K562 (cell line): Measurements from ENCODE around the gene CUL3. TPM values are rescaled to one million over a fixed set of nuclear protein-coding genes. Genes with fewer than 3 reads are reported as not detected.

Experiments used
- CCAR2 ChIP-seq: fragments of 200-400 bp; formaldehyde crosslinking; IDR thresholded peaks from 2 replicates; pipeline ENCODE4 v1.6.1; 2017; ENCODE audit warnings: mild to moderate bottlenecking, low read depth, low read length
- GTF2F1 ChIP-seq: IDR thresholded peaks from 2 replicates; pipeline ENCODE4 v1.6.1; 2011; ENCODE audit warnings: low read depth, low read length, improper control_type of control experiment
- HIVEP1 ChIP-seq: fragments of 250-450 bp; sonication (Bioruptor Pico); IDR thresholded peaks from 2 replicates; pipeline ENCODE4 v1.4.0; 2020; ENCODE audit warnings: mild to moderate bottlenecking
- IFI16 ChIP-seq: fragments of 250-450 bp; sonication (Bioruptor Pico); IDR thresholded peaks from 2 replicates; pipeline ENCODE4 v2.1.2; 2022; ENCODE audit warnings: mild to moderate bottlenecking, inconsistent platforms
- KDM1A ChIP-seq, 2 experiments: fragments of 450-650 bp; IDR thresholded peaks; 2 replicates each; pipeline ENCODE4 v1.6.1; 2016; ENCODE audit warnings: mild to moderate bottlenecking in 2 of 2
- MCM7 ChIP-seq, 2 experiments: fragments of 450-650 bp; IDR thresholded peaks; 2 replicates each; pipeline ENCODE4 v1.6.1; 2016 to 2018
- NCOR1 ChIP-seq: fragments of 450-650 bp; IDR thresholded peaks from 2 replicates; pipeline ENCODE4 v1.6.1; 2016; ENCODE audit warnings: mild to moderate bottlenecking, moderate library complexity
- NFE2 ChIP-seq: IDR thresholded peaks from 2 replicates; pipeline ENCODE4 v1.6.1; 2014; ENCODE audit warnings: antibody characterized with exemption, low read depth
- PHF21A ChIP-seq: fragments of 450-650 bp; IDR thresholded peaks from 2 replicates; pipeline ENCODE4 v1.6.1; 2017; ENCODE audit warnings: low read depth, borderline replicate concordance
- POLR3A ChIP-seq: IDR thresholded peaks from 2 replicates; pipeline ENCODE4 v1.6.1; 2011; ENCODE audit warnings: borderline replicate concordance, mild to moderate bottlenecking, moderate library complexity; ENCODE audit not compliant: insufficient read length, insufficient read depth; ENCODE audit errors: extremely low read depth
- POLR3G ChIP-seq: IDR thresholded peaks from 2 replicates; pipeline ENCODE4 v1.6.1; 2011; ENCODE audit not compliant: insufficient read length, insufficient replicate concordance; ENCODE audit errors: extremely low read depth
- RBBP5 ChIP-seq: fragments of 200-600 bp; sonication (generic); IDR thresholded peaks from 2 replicates; pipeline ENCODE4 v1.6.1; 2012; ENCODE audit warnings: borderline replicate concordance, mild to moderate bottlenecking, low read length, control low read depth, inconsistent platforms; ENCODE audit not compliant: insufficient read depth, poor library complexity, severe bottlenecking
- SIN3A ChIP-seq, 2 experiments: fragments of 150-350 bp in 1 of 2; IDR thresholded peaks; 2 replicates each; pipeline ENCODE4 v1.6.1; 2011 to 2016; ENCODE audit warnings: borderline replicate concordance in 2 of 2, low read depth in 2 of 2, low read length in 2 of 2, mild to moderate bottlenecking in 2 of 2, moderate library complexity in 2 of 2; ENCODE audit not compliant: control insufficient read depth in 1 of 2
- SMC3 ChIP-seq: conservative IDR thresholded peaks from 2 replicates; pipeline ENCODE4 v1.6.1; 2011; ENCODE audit warnings: low read depth, low read length, improper control_type of control experiment; ENCODE audit not compliant: insufficient read depth
- SPI1 ChIP-seq: IDR thresholded peaks from 2 replicates; pipeline ENCODE4 v1.6.1; 2011; ENCODE audit warnings: low read depth, low read length, control low read depth, borderline replicate concordance
- TBL1XR1 ChIP-seq, 2 experiments: IDR thresholded peaks; 2 replicates each; pipeline ENCODE4 v1.6.1; 2012; ENCODE audit warnings: improper control_type of control experiment in 2 of 2, low read length in 2 of 2, mild to moderate bottlenecking in 1 of 2
- TCF7 ChIP-seq: sonication (generic); IDR thresholded peaks from 2 replicates; pipeline ENCODE4 v1.6.1; 2016; ENCODE audit warnings: antibody characterized with exemption, borderline replicate concordance
- ZC3H4 ChIP-seq: sonication (generic); formaldehyde crosslinking; IDR thresholded peaks from 2 replicates; pipeline ENCODE4 v1.9.0; 2021; ENCODE audit warnings: missing genetic modification reagents, borderline replicate concordance
- ZNF75A ChIP-seq: fragments of 450-650 bp; formaldehyde crosslinking; IDR thresholded peaks from 2 replicates; pipeline ENCODE4 v1.4.0; 2020; ENCODE audit warnings: mild to moderate bottlenecking
- polyA plus RNA-seq, 8 experiments: library from polyadenylated mRNA; depleted of rRNA in 4 of 8; stranded (reverse) in 5 of 8; unstranded in 3 of 8; fragments of >200 nt; fragmentation: Nextera tagmentation in 2 of 8; fragmentation: Illumina TruSeq in 1 of 8; extraction: Ambion mirVana in 2 of 8; extraction: Trizol in 1 of 8; gene quantifications; 2 replicates each; pipeline versions ENCODE4 v1.2.1 to v1.2.3, GENCODE V29; 2011 to 2014; ENCODE audit warnings: inconsistent platforms in 1 of 8, missing spikeins in 1 of 8
- total RNA-seq, 7 experiments: library from RNA; depleted of rRNA in 6 of 7; stranded (reverse); fragments of >200 nt in 6 of 7; fragmentation: Illumina TruSeq in 2 of 7; extraction: Trizol in 2 of 7; gene quantifications; 2 replicates each; pipeline versions ENCODE4 v1.2.1 to v1.2.3, GENCODE V29; 2011 to 2021; ENCODE audit warnings: low replicate concordance in 1 of 7
- TF ChIP-seq, protein P1 (sequence below), 2 experiments: fragments of 450-650 bp in 1 of 2; IDR thresholded peaks; 2 replicates each; pipeline ENCODE4 v1.6.1; 2011 to 2017; ENCODE audit warnings: low read depth in 2 of 2, antibody characterized with exemption in 1 of 2, borderline replicate concordance in 1 of 2, low read length in 1 of 2, mild to moderate bottlenecking in 1 of 2, mixed read lengths in 1 of 2; ENCODE audit not compliant: control insufficient read depth in 1 of 2
- TF ChIP-seq, protein P2 (sequence below): fragments of 450-650 bp; formaldehyde crosslinking; IDR thresholded peaks from 2 replicates; pipeline ENCODE4 v1.4.0; 2020; ENCODE audit warnings: mild to moderate bottlenecking, moderate library complexity
- TF ChIP-seq, protein P3 (sequence below): sonication (generic); formaldehyde crosslinking; IDR thresholded peaks from 2 replicates; pipeline ENCODE4 v1.8.0; 2022; ENCODE audit warnings: mild to moderate bottlenecking, missing genetic modification reagents

The CUL3 gene
- total and polyA plus RNA-seq, 9 of the 15 experiments (the other 6 are each of a cell fraction or from before 2014, with no cell fraction given), result 31.5 to 71.9 (median 56.4) TPM

DNA sequence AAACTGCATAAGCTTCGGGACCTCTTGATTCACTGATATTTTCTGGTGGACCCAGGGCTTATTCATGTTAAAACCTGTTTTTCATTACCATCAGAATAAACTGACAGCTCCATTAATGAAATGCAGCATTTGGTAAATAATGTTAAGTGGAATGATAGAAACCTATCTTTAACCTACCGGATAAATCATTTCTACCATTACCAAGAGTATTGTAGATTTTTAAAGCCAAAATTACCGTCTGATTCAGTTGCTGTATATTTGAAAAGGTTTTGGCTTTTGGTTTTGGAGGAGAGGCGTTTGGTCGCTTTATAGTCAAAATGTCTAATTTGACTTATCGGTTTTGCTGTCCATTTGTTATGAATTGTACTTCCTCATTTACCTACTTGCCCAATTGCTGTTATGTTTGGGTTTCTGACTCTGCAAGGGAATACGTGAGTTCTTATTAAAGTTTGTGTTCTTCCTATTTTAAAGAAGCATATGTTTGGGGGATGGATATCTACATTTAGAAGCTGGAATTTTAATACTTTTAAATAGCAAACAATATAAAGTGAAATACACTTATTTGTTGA, 1.0 kb upstream of the CUL3 start (continued):
- TF ChIP-seq SIN3A (IDR thresholded peaks at IDR 0.05; ENCODE audit: borderline replicate concordance in 2 of 2, control insufficient read depth in 1 of 2, low read depth in 2 of 2, low read length in 2 of 2) (no peak), SPI1 (peak; percentile 55; the same call in 1 of the 2 replicates), TCF7 (no peak), GTF2F1 (no peak), PHF21A (no peak), TBL1XR1 (IDR thresholded peaks at IDR 0.05; ENCODE audit: low read length in 2 of 2) (no peak), NFE2 (no peak), CCAR2 (no peak), RBBP5 (peak; percentile 34), ZNF75A (no peak), SMC3 (no peak), IFI16 (no peak), POLR3G (no peak), MCM7 (IDR thresholded peaks at IDR 0.05) (no peak), KDM1A (IDR thresholded peaks at IDR 0.05) (0 out of 4 replicates have a peak, but pooled peaks of 1 of the 2 experiments have one; percentile 6), POLR3A (no peak), NCOR1 (peak; percentile 19; the same call in 1 of the 2 replicates), ZC3H4 (CRISPR knock-in tag) (no peak), HIVEP1 (CRISPR knock-in tag) (no peak)
- TF ChIP-seq, protein P1, sequence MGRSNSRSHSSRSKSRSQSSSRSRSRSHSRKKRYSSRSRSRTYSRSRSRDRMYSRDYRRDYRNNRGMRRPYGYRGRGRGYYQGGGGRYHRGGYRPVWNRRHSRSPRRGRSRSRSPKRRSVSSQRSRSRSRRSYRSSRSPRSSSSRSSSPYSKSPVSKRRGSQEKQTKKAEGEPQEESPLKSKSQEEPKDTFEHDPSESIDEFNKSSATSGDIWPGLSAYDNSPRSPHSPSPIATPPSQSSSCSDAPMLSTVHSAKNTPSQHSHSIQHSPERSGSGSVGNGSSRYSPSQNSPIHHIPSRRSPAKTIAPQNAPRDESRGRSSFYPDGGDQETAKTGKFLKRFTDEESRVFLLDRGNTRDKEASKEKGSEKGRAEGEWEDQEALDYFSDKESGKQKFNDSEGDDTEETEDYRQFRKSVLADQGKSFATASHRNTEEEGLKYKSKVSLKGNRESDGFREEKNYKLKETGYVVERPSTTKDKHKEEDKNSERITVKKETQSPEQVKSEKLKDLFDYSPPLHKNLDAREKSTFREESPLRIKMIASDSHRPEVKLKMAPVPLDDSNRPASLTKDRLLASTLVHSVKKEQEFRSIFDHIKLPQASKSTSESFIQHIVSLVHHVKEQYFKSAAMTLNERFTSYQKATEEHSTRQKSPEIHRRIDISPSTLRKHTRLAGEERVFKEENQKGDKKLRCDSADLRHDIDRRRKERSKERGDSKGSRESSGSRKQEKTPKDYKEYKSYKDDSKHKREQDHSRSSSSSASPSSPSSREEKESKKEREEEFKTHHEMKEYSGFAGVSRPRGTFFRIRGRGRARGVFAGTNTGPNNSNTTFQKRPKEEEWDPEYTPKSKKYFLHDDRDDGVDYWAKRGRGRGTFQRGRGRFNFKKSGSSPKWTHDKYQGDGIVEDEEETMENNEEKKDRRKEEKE (IDR thresholded peaks at IDR 0.05; ENCODE audit: borderline replicate concordance in 1 of 2, control insufficient read depth in 1 of 2, low read depth in 2 of 2, low read length in 1 of 2), result no peak
- TF ChIP-seq, protein P2, sequence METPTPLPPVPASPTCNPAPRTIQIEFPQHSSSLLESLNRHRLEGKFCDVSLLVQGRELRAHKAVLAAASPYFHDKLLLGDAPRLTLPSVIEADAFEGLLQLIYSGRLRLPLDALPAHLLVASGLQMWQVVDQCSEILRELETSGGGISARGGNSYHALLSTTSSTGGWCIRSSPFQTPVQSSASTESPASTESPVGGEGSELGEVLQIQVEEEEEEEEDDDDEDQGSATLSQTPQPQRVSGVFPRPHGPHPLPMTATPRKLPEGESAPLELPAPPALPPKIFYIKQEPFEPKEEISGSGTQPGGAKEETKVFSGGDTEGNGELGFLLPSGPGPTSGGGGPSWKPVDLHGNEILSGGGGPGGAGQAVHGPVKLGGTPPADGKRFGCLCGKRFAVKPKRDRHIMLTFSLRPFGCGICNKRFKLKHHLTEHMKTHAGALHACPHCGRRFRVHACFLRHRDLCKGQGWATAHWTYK (CRISPR knock-in tag), result no peak
- TF ChIP-seq, protein P3, sequence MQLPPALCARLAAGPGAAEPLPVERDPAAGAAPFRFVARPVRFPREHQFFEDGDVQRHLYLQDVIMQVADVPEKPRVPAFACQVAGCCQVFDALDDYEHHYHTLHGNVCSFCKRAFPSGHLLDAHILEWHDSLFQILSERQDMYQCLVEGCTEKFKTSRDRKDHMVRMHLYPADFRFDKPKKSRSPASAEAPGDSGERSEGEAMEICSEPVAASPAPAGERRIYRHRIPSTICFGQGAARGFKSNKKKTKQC (CRISPR knock-in tag), result no peak
